HEK293 (cell line): Measurements from ENCODE around the gene NDUFB6.

Source experiments
- GFI1B ChIP-seq: fragments of 450-650 bp; formaldehyde crosslinking; IDR thresholded peaks from 2 replicates; pipeline ENCODE4 v1.5.1; 2016; ENCODE audit warnings: missing biosample characterization, missing genetic modification characterization
- GLI2 ChIP-seq: fragments of 450-650 bp; formaldehyde crosslinking; IDR thresholded peaks from 2 replicates; pipeline ENCODE4; 2017; ENCODE audit warnings: missing biosample characterization, missing genetic modification characterization, low read depth, borderline replicate concordance
- GLIS1 ChIP-seq: fragments of 450-650 bp; formaldehyde crosslinking; IDR thresholded peaks from 2 replicates; pipeline ENCODE4 v1.5.1; 2016; ENCODE audit warnings: missing biosample characterization, missing genetic modification characterization
- HOXD13 ChIP-seq: sonication (generic); formaldehyde crosslinking; IDR thresholded peaks from 2 replicates; pipeline ENCODE4 v1.8.0; 2022; ENCODE audit warnings: missing genetic modification reagents, borderline replicate concordance
- KLF10 ChIP-seq: fragments of 450-650 bp; IDR thresholded peaks from 2 replicates; pipeline ENCODE4 v1.5.1; 2018; ENCODE audit warnings: missing biosample characterization, mild to moderate bottlenecking, missing genetic modification characterization
- PRDM1 ChIP-seq: fragments of 450-650 bp; formaldehyde crosslinking; IDR thresholded peaks from 2 replicates; pipeline ENCODE4; 2016; ENCODE audit warnings: missing biosample characterization, missing genetic modification characterization
- SP7 ChIP-seq: fragments of 450-650 bp; formaldehyde crosslinking; IDR thresholded peaks from 2 replicates; pipeline ENCODE4 v1.5.1; 2016; ENCODE audit warnings: missing biosample characterization, missing genetic modification characterization
- WT1 ChIP-seq: fragments of 450-650 bp; formaldehyde crosslinking; IDR thresholded peaks from 2 replicates; pipeline ENCODE4 v1.5.1; 2016; ENCODE audit warnings: missing biosample characterization, missing genetic modification characterization
- YY1 ChIP-seq: fragments of 450-650 bp; formaldehyde crosslinking; IDR thresholded peaks from 2 replicates; pipeline ENCODE4 v1.5.1; 2018; ENCODE audit warnings: missing biosample characterization, missing genetic modification characterization
- YY2 ChIP-seq: fragments of 450-650 bp; formaldehyde crosslinking; IDR thresholded peaks from 2 replicates; pipeline ENCODE4 v1.5.1; 2016; ENCODE audit warnings: missing biosample characterization, missing genetic modification characterization
- ZBTB8A ChIP-seq: fragments of 450-650 bp; formaldehyde crosslinking; IDR thresholded peaks from 2 replicates; pipeline ENCODE4 v1.5.1; 2016; ENCODE audit warnings: missing biosample characterization, missing genetic modification characterization
- ZFP37 ChIP-seq: fragments of 450-650 bp; formaldehyde crosslinking; IDR thresholded peaks from 2 replicates; pipeline ENCODE4 v1.5.1; 2016; ENCODE audit warnings: missing biosample characterization, missing genetic modification characterization
- ZNF112 ChIP-seq: fragments of 450-650 bp; formaldehyde crosslinking; IDR thresholded peaks from 2 replicates; pipeline ENCODE4 v1.5.0; 2017; ENCODE audit warnings: missing biosample characterization, missing genetic modification characterization
- ZNF114 ChIP-seq: fragments of 450-650 bp; formaldehyde crosslinking; IDR thresholded peaks from 2 replicates; pipeline ENCODE4 v1.5.0; 2017; ENCODE audit warnings: missing biosample characterization, missing genetic modification characterization
- ZNF121 ChIP-seq: fragments of 450-650 bp; formaldehyde crosslinking; IDR thresholded peaks from 2 replicates; pipeline ENCODE4 v1.5.1; 2016; ENCODE audit warnings: missing biosample characterization, missing genetic modification characterization
- ZNF148 ChIP-seq: fragments of 450-650 bp; formaldehyde crosslinking; IDR thresholded peaks from 2 replicates; pipeline ENCODE4 v1.5.0; 2017; ENCODE audit warnings: missing biosample characterization, missing genetic modification characterization, borderline replicate concordance
- ZNF202 ChIP-seq: fragments of 450-650 bp; formaldehyde crosslinking; IDR thresholded peaks from 2 replicates; pipeline ENCODE4 v1.5.1; 2016; ENCODE audit warnings: missing biosample characterization, missing genetic modification characterization, borderline replicate concordance
- ZNF214 ChIP-seq: fragments of 450-650 bp; formaldehyde crosslinking; IDR thresholded peaks from 2 replicates; pipeline ENCODE4 v1.5.1; 2017; ENCODE audit warnings: missing biosample characterization, mild to moderate bottlenecking, missing genetic modification characterization, borderline replicate concordance
- ZNF266 ChIP-seq: fragments of 450-650 bp; formaldehyde crosslinking; IDR thresholded peaks from 2 replicates; pipeline ENCODE4 v1.5.1; 2016; ENCODE audit warnings: missing biosample characterization, missing genetic modification characterization, low read depth
- ZNF350 ChIP-seq: fragments of 450-650 bp; formaldehyde crosslinking; IDR thresholded peaks from 2 replicates; pipeline ENCODE4 v1.5.0; 2017; ENCODE audit warnings: missing biosample characterization, mild to moderate bottlenecking, missing genetic modification characterization
- ZNF366 ChIP-seq: fragments of 450-650 bp; formaldehyde crosslinking; conservative IDR thresholded peaks from 2 replicates; pipeline ENCODE4 v1.5.1; 2016; ENCODE audit warnings: missing biosample characterization, missing genetic modification characterization
- ZNF394 ChIP-seq: fragments of 450-650 bp; formaldehyde crosslinking; IDR thresholded peaks from 2 replicates; pipeline ENCODE4 v1.5.1; 2016; ENCODE audit warnings: missing biosample characterization, missing genetic modification characterization, mild to moderate bottlenecking, moderate library complexity, borderline replicate concordance
- ZNF404 ChIP-seq: fragments of 450-650 bp; formaldehyde crosslinking; IDR thresholded peaks from 2 replicates; pipeline ENCODE4 v1.5.1; 2017; ENCODE audit warnings: missing biosample characterization, missing genetic modification characterization
- ZNF518A ChIP-seq: fragments of 450-650 bp; formaldehyde crosslinking; conservative IDR thresholded peaks from 2 replicates; pipeline ENCODE4 v1.5.1; 2016; ENCODE audit warnings: low read depth, missing biosample characterization, missing genetic modification characterization
- ZNF580 ChIP-seq: fragments of 450-650 bp; formaldehyde crosslinking; IDR thresholded peaks from 2 replicates; pipeline ENCODE4 v1.5.1; 2016; ENCODE audit warnings: missing biosample characterization, missing genetic modification characterization
- ZNF621 ChIP-seq: fragments of 450-650 bp; formaldehyde crosslinking; IDR thresholded peaks from 2 replicates; pipeline ENCODE4 v1.5.1; 2017; ENCODE audit warnings: missing biosample characterization, missing genetic modification characterization
- ZNF654 ChIP-seq: fragments of 450-650 bp; formaldehyde crosslinking; IDR thresholded peaks from 2 replicates; pipeline ENCODE4 v1.5.1; 2016; ENCODE audit warnings: low read depth, missing biosample characterization, missing genetic modification characterization
- ZNF660 ChIP-seq: fragments of 450-650 bp; IDR thresholded peaks from 2 replicates; pipeline ENCODE4 v1.5.1; 2018; ENCODE audit warnings: missing biosample characterization, mild to moderate bottlenecking, missing genetic modification characterization
- ZNF701 ChIP-seq: fragments of 450-650 bp; formaldehyde crosslinking; IDR thresholded peaks from 2 replicates; pipeline ENCODE4 v1.5.1; 2016; ENCODE audit warnings: missing biosample characterization, missing genetic modification characterization
- ZNF707 ChIP-seq: fragments of 450-650 bp; formaldehyde crosslinking; IDR thresholded peaks from 2 replicates; pipeline ENCODE4 v1.5.1; 2016; ENCODE audit warnings: missing biosample characterization, missing genetic modification characterization
- ZNF776 ChIP-seq: fragments of 450-650 bp; formaldehyde crosslinking; IDR thresholded peaks from 2 replicates; pipeline ENCODE4 v1.5.0; 2017; ENCODE audit warnings: missing biosample characterization, missing genetic modification characterization, borderline replicate concordance
- ZNF777 ChIP-seq: fragments of 450-650 bp; formaldehyde crosslinking; IDR thresholded peaks from 2 replicates; pipeline ENCODE4 v1.5.1; 2017; ENCODE audit warnings: missing biosample characterization, missing genetic modification characterization, borderline replicate concordance
- ZNF830 ChIP-seq: fragments of 450-650 bp; IDR thresholded peaks from 2 replicates; pipeline ENCODE4 v1.5.0; 2018; ENCODE audit warnings: missing biosample characterization, missing genetic modification characterization, low read depth, mild to moderate bottlenecking, moderate library complexity
- TF ChIP-seq, protein P1 (sequence below): fragments of 450-650 bp; formaldehyde crosslinking; IDR thresholded peaks from 2 replicates; pipeline ENCODE4 v1.5.1; 2017; ENCODE audit warnings: missing biosample characterization, missing genetic modification characterization

The NDUFB6 gene

DNA sequence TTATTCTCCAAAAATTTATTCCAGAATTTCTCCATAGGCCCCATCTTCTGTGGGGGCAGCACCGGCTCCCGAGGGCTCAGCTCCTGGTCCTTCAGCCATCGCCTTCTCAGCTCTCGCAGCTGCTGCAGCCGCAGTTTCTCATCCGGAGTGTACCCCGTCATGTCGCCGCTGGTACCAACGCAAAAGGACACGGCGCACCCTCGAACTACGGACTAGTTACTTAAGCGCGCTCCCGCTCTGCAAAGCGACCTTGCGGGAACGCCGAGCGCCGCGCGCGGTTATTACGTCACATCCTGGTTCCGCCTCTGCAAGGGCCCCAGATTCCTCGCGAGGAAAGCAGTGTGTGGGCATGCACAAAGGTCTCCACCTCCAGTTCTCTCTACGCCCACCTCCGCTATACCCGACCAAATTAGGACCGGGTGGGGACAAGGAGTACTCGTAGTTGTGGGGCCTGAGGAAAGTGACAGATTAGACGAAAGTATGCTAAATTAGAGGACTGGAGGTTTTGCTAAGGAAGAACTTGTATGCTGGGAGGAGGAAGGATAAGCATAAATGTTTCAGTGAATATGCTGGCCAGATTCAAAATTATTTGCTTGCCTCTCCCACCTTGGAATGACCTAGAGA lies at the start of gene NDUFB6 (continued):
- TF ChIP-seq ZNF518A (tag by site-specific recombination): peak; percentile 90
- no peak for TF ChIP-seq GFI1B (tag by site-specific recombination)
- no peak for TF ChIP-seq ZNF266 (tag by site-specific recombination)
- no peak for TF ChIP-seq KLF10 (tag by site-specific recombination)
- TF ChIP-seq ZNF214 (tag by site-specific recombination): no peak
- no peak for TF ChIP-seq ZNF366 (tag by site-specific recombination)
- peak; percentile 91 for TF ChIP-seq ZBTB8A (tag by site-specific recombination)
- no peak for TF ChIP-seq HOXD13
- TF ChIP-seq ZNF114 (tag by site-specific recombination): no peak
- TF ChIP-seq ZNF776 (tag by site-specific recombination): no peak
- TF ChIP-seq, protein P1, sequence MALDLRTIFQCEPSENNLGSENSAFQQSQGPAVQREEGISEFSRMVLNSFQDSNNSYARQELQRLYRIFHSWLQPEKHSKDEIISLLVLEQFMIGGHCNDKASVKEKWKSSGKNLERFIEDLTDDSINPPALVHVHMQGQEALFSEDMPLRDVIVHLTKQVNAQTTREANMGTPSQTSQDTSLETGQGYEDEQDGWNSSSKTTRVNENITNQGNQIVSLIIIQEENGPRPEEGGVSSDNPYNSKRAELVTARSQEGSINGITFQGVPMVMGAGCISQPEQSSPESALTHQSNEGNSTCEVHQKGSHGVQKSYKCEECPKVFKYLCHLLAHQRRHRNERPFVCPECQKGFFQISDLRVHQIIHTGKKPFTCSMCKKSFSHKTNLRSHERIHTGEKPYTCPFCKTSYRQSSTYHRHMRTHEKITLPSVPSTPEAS: no peak
- TF ChIP-seq ZNF654 (tag by site-specific recombination): no peak
- no peak for TF ChIP-seq ZNF830 (tag by site-specific recombination)
- TF ChIP-seq SP7 (tag by site-specific recombination): peak; percentile 49
- no peak for TF ChIP-seq ZNF621 (tag by site-specific recombination)
- no peak for TF ChIP-seq ZNF148 (tag by site-specific recombination)
- no peak for TF ChIP-seq WT1 (tag by site-specific recombination)
- no peak for TF ChIP-seq ZNF394
- no peak for TF ChIP-seq ZNF112
- no peak for TF ChIP-seq ZNF121 (tag by site-specific recombination)
- TF ChIP-seq ZNF404: no peak
- TF ChIP-seq YY1: 0 out of 2 replicates have a peak, but pooled peaks have one; percentile 28
- no peak for TF ChIP-seq YY2 (tag by site-specific recombination)
- TF ChIP-seq ZNF701: no peak
- peak; percentile 58 for TF ChIP-seq ZNF660
- no peak for TF ChIP-seq GLI2 (tag by site-specific recombination)
- no peak for TF ChIP-seq ZNF202 (tag by site-specific recombination)
- no peak for TF ChIP-seq ZNF350 (tag by site-specific recombination)
- TF ChIP-seq GLIS1 (tag by site-specific recombination): 0 out of 2 replicates have a peak, but pooled peaks have one; percentile 18
- no peak for TF ChIP-seq ZNF707 (tag by site-specific recombination)
- TF ChIP-seq PRDM1: no peak
- TF ChIP-seq ZFP37 (tag by site-specific recombination): no peak
- TF ChIP-seq ZNF580 (tag by site-specific recombination): 0 out of 2 replicates have a peak, but pooled peaks have one; percentile 19
- no peak for TF ChIP-seq ZNF777 (tag by site-specific recombination)
